ENCODE measurements around the gene PKHD1.

- TF ChIP-seq CTCF (IDR thresholded peaks at IDR 0.05; ENCODE audit: low read depth, low read length) (no peak), POLR2A (IDR thresholded peaks at IDR 0.05; ENCODE audit: extremely low read depth, insufficient read length) (no peak)
Measured at GRCh38 chr6:51619042-51619799, 468.2 kb downstream of the PKHD1 start.
